Ovary (tissue), 3 donors: ENCODE results near the gene MLX.

Experiments used
- CTCF ChIP-seq, 3 donors: fragments of 450-650 bp in 2 of 3; fragments of 200-600 bp in 1 of 3; IDR thresholded peaks; one replicate each; pipeline versions ENCODE4 v1.5.1 to v1.8.0; 2016 to 2022; ENCODE audit warnings: antibody characterized with exemption in 3 of 3, mild to moderate bottlenecking in 1 of 3
- POLR2A ChIP-seq: fragments of 450-650 bp; IDR thresholded peaks from one replicate; pipeline ENCODE4 v1.6.1; 2017; ENCODE audit warnings: antibody characterized with exemption, mild to moderate bottlenecking, moderate library complexity
- donor health status: DM: no; HTN: no; CAD: no.

DNA sequence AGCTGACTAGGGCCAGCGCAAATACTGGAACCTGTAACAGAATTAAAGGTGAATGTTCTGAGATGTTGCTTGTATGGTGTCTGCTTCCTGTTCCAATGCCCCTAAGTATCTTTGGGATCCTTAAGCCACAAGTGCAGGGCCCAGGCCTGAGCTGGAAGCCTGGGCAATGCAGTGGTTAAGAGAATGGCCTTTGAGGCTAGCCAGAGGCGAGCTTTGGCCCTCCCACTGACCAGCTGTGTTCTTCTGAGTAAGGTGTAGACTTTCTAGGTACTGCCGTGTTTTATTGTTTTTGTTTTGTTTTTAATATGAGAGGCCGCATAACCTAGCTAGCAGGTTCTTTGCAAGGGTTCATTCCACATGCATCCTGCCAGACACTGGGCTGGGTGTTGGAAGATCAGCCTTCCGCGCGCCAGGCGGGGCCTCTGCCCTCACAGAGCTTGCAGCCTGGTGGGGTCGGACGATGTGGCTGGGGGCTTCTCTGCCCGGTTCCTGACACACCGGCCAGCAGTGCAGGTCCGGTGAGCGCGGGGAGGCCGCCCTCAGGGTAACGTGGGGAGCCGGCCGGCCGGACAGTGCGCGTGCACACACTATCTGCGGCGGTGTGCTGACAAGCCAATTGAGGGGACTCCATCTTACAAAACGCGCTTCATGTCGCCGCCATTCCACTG, 551 bp upstream of the MLX start:
- TF ChIP-seq CTCF (IDR thresholded peaks at IDR 0.05): no peak
- TF ChIP-seq POLR2A: no peak
